Natural killer cell (primary cell): ENCODE data around the gene EHD1. TPM values are rescaled to one million over a fixed set of nuclear protein-coding genes. Genes with fewer than 3 reads are reported as not detected.
A peak's percentile ranks its signal among the peaks of the same experiment; 100 is the strongest.

Source experiments
- ATAC-seq, 3 donors: fragments of 150-1000 bp in 2 of 3; fragments of 200-7000 bp in 1 of 3; cut with Tn5 transposase; 1 replicate in 1 of 3; 2 replicates in 2 of 3; pipeline ENCODE4 v1.10.0; 2021; ENCODE audit warnings: mild to moderate bottlenecking in 2 of 3, moderate library complexity in 2 of 3
- DNase-seq, 2 donors: peaks; one replicate each; pipeline versions ENCODE4 v3.0.0 to v3.0.0-alpha.2; 2013 to 2021; ENCODE audit warnings: mixed read lengths in 1 of 2
- H3K27ac ChIP-seq: one replicate; pipeline ENCODE4 v1.5.1; 2013; ENCODE audit warnings: mild to moderate bottlenecking, low read length
- H3K27me3 ChIP-seq: one replicate; pipeline ENCODE4 v1.6.1; 2013; ENCODE audit warnings: low read length; ENCODE audit not compliant: control insufficient read depth, insufficient read depth
- H3K36me3 ChIP-seq: one replicate; pipeline ENCODE4 v1.6.1; 2013; ENCODE audit warnings: low read length; ENCODE audit not compliant: control insufficient read depth, insufficient read depth
- H3K4me1 ChIP-seq: one replicate; pipeline ENCODE4 v1.6.1; 2013; ENCODE audit warnings: low read length; ENCODE audit not compliant: control insufficient read depth, insufficient read depth
- H3K4me3 ChIP-seq: one replicate; pipeline ENCODE4 v1.5.1; 2013; ENCODE audit warnings: low read length
- H3K9me3 ChIP-seq: one replicate; pipeline ENCODE4 v1.6.1; 2013; ENCODE audit warnings: low read length; ENCODE audit not compliant: control insufficient read depth, insufficient read depth
- H3K27ac Mint-ChIP-seq, 2 donors: one replicate each; pipeline ENCODE4 v1.8.0; 2022; ENCODE audit warnings: mild to moderate bottlenecking in 2 of 2, mixed read lengths in 2 of 2, moderate library complexity in 1 of 2
- H3K27me3 Mint-ChIP-seq, 2 donors: one replicate each; pipeline ENCODE4 v1.8.0; 2022; ENCODE audit warnings: low read depth in 2 of 2, mixed read lengths in 2 of 2
- H3K36me3 Mint-ChIP-seq: one replicate; pipeline ENCODE4 v1.8.0; 2022; ENCODE audit warnings: mixed read lengths
- H3K4me1 Mint-ChIP-seq, 2 donors: one replicate each; pipeline ENCODE4 v1.8.0; 2022; ENCODE audit warnings: mixed read lengths in 2 of 2
- H3K4me3 Mint-ChIP-seq: one replicate; pipeline ENCODE4 v1.8.0; 2022; ENCODE audit warnings: mild to moderate bottlenecking, moderate library complexity, mixed read lengths
- H3K9me3 Mint-ChIP-seq, 2 donors: one replicate each; pipeline ENCODE4 v1.8.0; 2022; ENCODE audit warnings: mixed read lengths in 2 of 2
- WGBS: methylation state at CpG from one replicate; pipeline ENCODE4 v1.1.7; 2013; ENCODE audit warnings: missing lambda C conversion rate; ENCODE audit not compliant: insufficient coverage; 5-methylcytosine and 5-hydroxymethylcytosine counted together
- intact Hi-C: fragments of 100-400 bp; cut with micrococcal nuclease; formaldehyde crosslinking; loops from one replicate; pipeline ENCODE4 v1.14.2; 2022
- total RNA-seq, 4 donors: library from RNA; stranded (reverse); fragments of 120-200 nt in 1 of 4; gene quantifications; one replicate each; pipeline versions ENCODE4 v1.2.3 to v1.2.4, GENCODE V29; 2013 to 2022
- TF ChIP-seq, protein P1 (sequence below): fragments of 200-600 bp; IDR thresholded peaks from one replicate; pipeline ENCODE4 v1.8.0; 2022; ENCODE audit warnings: antibody characterized with exemption

EHD1 gene
- total RNA-seq, 3 donors from 2014 or later (not counting 1 experiment from before 2014, with no cell fraction given), result 218 to 246 (median 225) TPM

DNA sequence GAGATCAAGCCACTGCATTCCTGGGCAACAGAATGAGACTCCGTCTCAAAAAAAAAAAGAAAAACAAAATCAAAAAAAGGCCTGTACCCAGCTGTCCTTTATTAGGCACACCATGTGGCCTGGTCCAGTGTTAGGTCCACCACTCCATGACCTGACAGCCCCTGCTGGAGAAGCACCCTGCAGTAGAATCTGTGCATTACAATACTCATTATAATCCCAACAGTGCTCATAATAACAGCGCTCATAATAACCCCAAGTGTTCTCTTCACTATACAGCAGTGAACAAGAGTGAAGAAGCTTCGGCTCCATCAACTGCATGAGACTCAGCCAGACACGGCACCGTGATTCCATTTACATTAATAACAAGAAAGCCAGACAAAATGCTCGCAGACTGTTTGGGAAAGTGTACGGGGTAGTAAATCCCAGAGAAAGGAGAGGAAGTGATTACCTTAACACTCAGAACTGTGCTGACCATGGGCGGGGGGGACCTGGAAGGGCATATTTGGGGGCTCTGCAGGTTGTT is 8.9 kb upstream of the EHD1 start:
- H3K4me1 Mint-ChIP-seq, result peaks cover 17 to 25% of the 10 kb centered on the region in 2 donors
- peak overlapping the region in 1 of 2 donors; percentile 80 for H3K27ac Mint-ChIP-seq
- TF ChIP-seq, protein P1, sequence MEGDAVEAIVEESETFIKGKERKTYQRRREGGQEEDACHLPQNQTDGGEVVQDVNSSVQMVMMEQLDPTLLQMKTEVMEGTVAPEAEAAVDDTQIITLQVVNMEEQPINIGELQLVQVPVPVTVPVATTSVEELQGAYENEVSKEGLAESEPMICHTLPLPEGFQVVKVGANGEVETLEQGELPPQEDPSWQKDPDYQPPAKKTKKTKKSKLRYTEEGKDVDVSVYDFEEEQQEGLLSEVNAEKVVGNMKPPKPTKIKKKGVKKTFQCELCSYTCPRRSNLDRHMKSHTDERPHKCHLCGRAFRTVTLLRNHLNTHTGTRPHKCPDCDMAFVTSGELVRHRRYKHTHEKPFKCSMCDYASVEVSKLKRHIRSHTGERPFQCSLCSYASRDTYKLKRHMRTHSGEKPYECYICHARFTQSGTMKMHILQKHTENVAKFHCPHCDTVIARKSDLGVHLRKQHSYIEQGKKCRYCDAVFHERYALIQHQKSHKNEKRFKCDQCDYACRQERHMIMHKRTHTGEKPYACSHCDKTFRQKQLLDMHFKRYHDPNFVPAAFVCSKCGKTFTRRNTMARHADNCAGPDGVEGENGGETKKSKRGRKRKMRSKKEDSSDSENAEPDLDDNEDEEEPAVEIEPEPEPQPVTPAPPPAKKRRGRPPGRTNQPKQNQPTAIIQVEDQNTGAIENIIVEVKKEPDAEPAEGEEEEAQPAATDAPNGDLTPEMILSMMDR, result no peak
- peak overlapping the region; percentile 64 for H3K4me3 Mint-ChIP-seq
- no peak overlapping the region for H3K27ac ChIP-seq
- intact Hi-C loops, result no loop called here
- H3K9me3 Mint-ChIP-seq, result no peaks in the 10 kb centered on the region
- H3K4me3 ChIP-seq, result no peak overlapping the region
- 95% methylated on average over 5 of the region's 8 CpGs for WGBS
- no peak for ATAC-seq
- H3K36me3 Mint-ChIP-seq, result no peaks in the 10 kb centered on the region
- H3K27me3 Mint-ChIP-seq, result no peaks in the 10 kb centered on the region
- H3K9me3 ChIP-seq, result no peaks in the 10 kb centered on the region
- no peaks in the 10 kb centered on the region for H3K27me3 ChIP-seq
- no peak for DNase-seq
- peaks cover 14% of the 10 kb centered on the region for H3K4me1 ChIP-seq
- no peaks in the 10 kb centered on the region for H3K36me3 ChIP-seq

DNA sequence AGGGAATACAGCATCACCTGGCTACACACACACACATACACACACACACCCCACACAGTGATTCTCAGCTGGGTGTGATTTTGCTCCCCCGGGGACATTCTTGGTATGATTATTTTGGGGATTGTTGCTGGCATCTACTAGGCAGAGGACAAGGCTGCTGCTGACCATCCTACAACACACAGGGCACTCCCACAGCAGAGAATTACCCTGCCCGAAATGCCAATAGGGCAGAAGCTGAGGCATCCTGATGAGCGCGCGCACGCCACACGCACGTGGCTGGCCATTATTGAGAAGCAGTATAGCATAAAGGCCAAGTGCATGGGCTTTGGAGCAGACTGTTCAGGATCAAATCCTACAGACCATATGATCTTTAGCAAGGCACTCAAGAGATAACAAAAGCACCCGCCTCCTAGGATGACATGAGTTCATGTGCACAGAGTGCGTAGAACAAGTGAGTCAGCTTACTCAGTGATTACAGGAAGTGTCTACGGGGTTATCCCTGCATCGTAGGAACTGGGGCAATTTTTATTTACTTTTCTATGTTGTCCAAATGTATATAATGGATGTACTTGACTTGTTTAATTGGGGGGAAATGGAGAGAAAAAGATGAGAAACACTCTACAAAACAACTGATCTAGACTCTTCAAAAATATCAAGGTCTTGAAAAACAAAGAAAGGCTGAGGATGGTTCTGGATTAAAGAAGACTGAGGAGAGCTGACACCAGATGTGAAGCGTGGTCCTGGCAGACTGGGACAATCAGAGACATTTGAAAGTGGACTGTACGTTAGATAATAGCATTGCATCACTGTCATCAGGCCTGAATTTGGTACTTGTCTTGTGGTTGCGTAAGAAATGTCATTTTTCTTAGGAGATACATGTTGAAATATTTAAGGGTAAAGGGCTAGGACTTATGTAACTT is 7.2 kb upstream of the EHD1 start:
- Histone ChIP-seq H3K4me3 (no peak overlapping the region), H3K27ac (peak overlapping the region; percentile 13), H3K4me1 (peaks cover 22% of the 10 kb centered on the region), H3K9me3 (no peaks in the 10 kb centered on the region), H3K27me3 (no peaks in the 10 kb centered on the region), H3K36me3 (no peaks in the 10 kb centered on the region)
- WGBS, result 85% methylated on average over 14 of the region's 15 CpGs
- H3K9me3 Mint-ChIP-seq, result no peaks in the 10 kb centered on the region
- DNase-seq (peak in 1 of 2 donors; percentile 68), ATAC-seq (peak in 1 of 3 donors; percentile 64)
- no peaks in the 10 kb centered on the region for H3K36me3 Mint-ChIP-seq
- intact Hi-C loops, result no loop called here
- H3K4me1 Mint-ChIP-seq, result peaks cover 21 to 30% of the 10 kb centered on the region in 2 donors
- TF ChIP-seq, protein P1, result no peak
- H3K4me3 Mint-ChIP-seq, result no peak overlapping the region
- no peaks in the 10 kb centered on the region for H3K27me3 Mint-ChIP-seq
- peak overlapping the region; percentile 39 to 59 for H3K27ac Mint-ChIP-seq

DNA sequence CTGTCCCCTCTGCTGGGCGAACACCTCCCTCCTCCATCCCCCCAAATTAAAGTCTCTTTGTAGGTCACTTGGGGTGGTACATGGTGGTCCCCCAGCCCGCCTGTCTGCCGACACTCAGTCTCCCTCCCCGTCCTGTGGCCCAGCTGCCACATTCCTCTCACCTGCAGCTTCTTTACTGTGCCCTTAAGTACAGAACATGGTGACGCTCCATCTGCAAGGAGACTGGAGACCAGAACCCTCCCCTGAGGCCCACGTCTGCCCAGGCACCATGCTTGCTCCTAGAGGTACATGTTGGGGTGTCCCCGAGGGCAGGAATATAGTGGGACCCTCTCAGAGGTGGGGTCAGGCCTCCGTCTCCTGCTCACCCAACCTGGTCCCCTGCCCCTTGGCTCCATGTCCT is 5.6 kb upstream of the EHD1 start:
- H3K4me3 Mint-ChIP-seq, result no peak overlapping the region
- H3K27ac Mint-ChIP-seq, result no peak overlapping the region
- Histone ChIP-seq H3K27ac (no peak overlapping the region), H3K27me3 (no peaks in the 10 kb centered on the region), H3K36me3 (no peaks in the 10 kb centered on the region), H3K4me1 (peaks cover 38% of the 10 kb centered on the region), H3K4me3 (no peak overlapping the region), H3K9me3 (no peaks in the 10 kb centered on the region)
- no peak for ATAC-seq
- no peaks in the 10 kb centered on the region for H3K36me3 Mint-ChIP-seq
- TF ChIP-seq, protein P1, result no peak
- no peak for DNase-seq
- peaks cover 34 to 46% of the 10 kb centered on the region in 2 donors for H3K4me1 Mint-ChIP-seq
- H3K27me3 Mint-ChIP-seq, result no peaks in the 10 kb centered on the region
- no peaks in the 10 kb centered on the region for H3K9me3 Mint-ChIP-seq
- WGBS, result 94% methylated on average over 8 of the region's 8 CpGs
- intact Hi-C loops, result no loop called here
